GM18499 (cell line): ENCODE data around the gene MAGOH.
"Not testable (repeated sequence)": the region's sequence is repeated elsewhere in the genome, so short reads cannot be mapped to it uniquely, and the experiment has no call there.

ENCODE experiments used
- ATAC-seq: cut with Tn5 transposase; IDR thresholded peaks from one replicate; pipeline ENCODE4 v1.9.1; 2021; ENCODE audit warnings: moderate number of reproducible peaks; ENCODE audit not compliant: insufficient read depth, unreplicated experiment

Gene MAGOH

GRCh38 chr1:53242381-53242780 lies 4.1 kb upstream of the MAGOH start:
- no peak for ATAC-seq

- ATAC-seq, result no peak
Measured at GRCh38 chr1:53241828-53242227, 3.5 kb upstream of the MAGOH start.

GRCh38 chr1:53237638-53238037 lies 680 bp downstream of the MAGOH start:
- no peak for ATAC-seq

GRCh38 chr1:53220962-53221286 lies 17.4 kb downstream of the MAGOH start:
- no peak for ATAC-seq

- ATAC-seq, result peak; percentile 84
Measured at GRCh38 chr1:53220171-53220961, 18.0 kb downstream of the MAGOH start, which contains the start of gene CZIB. TSS of gene CZIB (minus strand) at chr1:53220634. CDS start at chr1:53220575, 59 bp downstream.

GRCh38 chr1:53219711-53220110 lies 18.6 kb downstream of the MAGOH start:
- ATAC-seq, result no peak

- ATAC-seq, result no peak
Measured at GRCh38 chr1:53218201-53218600, 20.1 kb downstream of the MAGOH start.

GRCh38 chr1:53214376-53214940 lies 23.9 kb downstream of the MAGOH start:
- ATAC-seq, result no peak

GRCh38 chr1:53210954-53211353 lies 27.4 kb downstream of the MAGOH start:
- no peak for ATAC-seq

- ATAC-seq, result no peak
Measured at GRCh38 chr1:53210352-53210751, 28.0 kb downstream of the MAGOH start.

- no peak for ATAC-seq
Measured at GRCh38 chr1:53207726-53208125, 30.6 kb downstream of the MAGOH start.

GRCh38 chr1:53206735-53207379 lies 31.5 kb downstream of the MAGOH start:
- no peak for ATAC-seq

- ATAC-seq, result not testable (repeated sequence)
Measured at GRCh38 chr1:53206083-53206685, 32.1 kb downstream of the MAGOH start.

- not testable (repeated sequence) for ATAC-seq
Measured at GRCh38 chr1:53205496-53205895, 32.8 kb downstream of the MAGOH start.

- no peak for ATAC-seq
Measured at GRCh38 chr1:53203466-53203865, 34.9 kb downstream of the MAGOH start.

- no peak for ATAC-seq
Measured at GRCh38 chr1:53198241-53198651, 40.1 kb downstream of the MAGOH start.

GRCh38 chr1:53197291-53198200 lies 40.8 kb downstream of the MAGOH start:
- no peak for ATAC-seq

- ATAC-seq, result peak; percentile 82
Measured at GRCh38 chr1:53196485-53197290, 41.6 kb downstream of the MAGOH start, which contains the start of gene CPT2. TSS of gene CPT2 (plus strand) at chr1:53196824. CDS start at chr1:53196944, 120 bp downstream.

GRCh38 chr1:53196017-53196484 lies 42.3 kb downstream of the MAGOH start:
- ATAC-seq, result no peak
